ENCODE results near the gene WDFY2. TPM values are rescaled to one million over a fixed set of nuclear protein-coding genes. Genes with fewer than 3 reads are reported as not detected.
"Not testable (repeated sequence)": the region's sequence is repeated elsewhere in the genome, so short reads cannot be mapped to it uniquely, and the experiment has no call there.

The WDFY2 gene
- total and polyA plus RNA-seq, 4 donors: 2.5 to 24.4 (median 11.2) TPM

- Histone ChIP-seq H3K4me3 (ENCODE audit: low read length in 2 of 2) (no peak overlapping the region), H3K27ac (ENCODE audit: low read depth in 1 of 2, low read length in 2 of 2) (no peak overlapping the region), H3K27me3 (ENCODE audit: control insufficient read depth in 1 of 2, insufficient read depth in 2 of 2, low read length in 1 of 2) (no peaks in the 10 kb centered on the region), H3K9me3 (ENCODE audit: control insufficient read depth, low read length) (no peaks in the 10 kb centered on the region), H3K36me3 (ENCODE audit: control insufficient read depth in 1 of 2, insufficient read depth in 2 of 2, low read length in 1 of 2) (peaks cover 0 to 3% of the 10 kb centered on the region in 2 donors), H3K4me1 (ENCODE audit: control insufficient read depth in 1 of 2, insufficient read depth in 2 of 2, low read length in 2 of 2) (no peaks in the 10 kb centered on the region)
- intact Hi-C loops (cut with DNase I): no loop called here
- ATAC-seq (ENCODE audit: low FRiP score) (no peak), DNase-seq (no peak)
- 93 to 95% methylated on average over 1 of the region's 1 CpG for WGBS, 2 donors
Observed at GRCh38 chr13:51682686-51683085, 98.4 kb downstream of the WDFY2 start.

GRCh38 chr13:51683597-51683996 lies 99.3 kb downstream of the WDFY2 start:
- no peaks in the 10 kb centered on the region for H3K27me3 ChIP-seq (ENCODE audit: control insufficient read depth in 1 of 2, insufficient read depth in 2 of 2, low read length in 1 of 2)
- H3K4me3 ChIP-seq (ENCODE audit: low read length in 2 of 2): no peak overlapping the region
- intact Hi-C loops (cut with DNase I): no loop called here
- H3K4me1 ChIP-seq (ENCODE audit: control insufficient read depth in 1 of 2, insufficient read depth in 2 of 2, low read length in 2 of 2): no peaks in the 10 kb centered on the region
- WGBS, 2 donors: 99 to 100% methylated on average over 1 of the region's 1 CpG
- H3K27ac ChIP-seq (ENCODE audit: low read depth in 1 of 2, low read length in 2 of 2): no peak overlapping the region
- DNase-seq: no peak
- no peaks in the 10 kb centered on the region for H3K9me3 ChIP-seq (ENCODE audit: control insufficient read depth, low read length)
- no peak for ATAC-seq (ENCODE audit: low FRiP score)
- peaks cover 0 to 3% of the 10 kb centered on the region in 2 donors for H3K36me3 ChIP-seq (ENCODE audit: control insufficient read depth in 1 of 2, insufficient read depth in 2 of 2, low read length in 1 of 2)

GRCh38 chr13:51684076-51684475 lies 99.8 kb downstream of the WDFY2 start:
- no peaks in the 10 kb centered on the region for H3K27me3 ChIP-seq (ENCODE audit: control insufficient read depth in 1 of 2, insufficient read depth in 2 of 2, low read length in 1 of 2)
- intact Hi-C loops (cut with DNase I): no loop called here
- no peaks in the 10 kb centered on the region for H3K9me3 ChIP-seq (ENCODE audit: control insufficient read depth, low read length)
- WGBS, 2 donors: 45 to 47% methylated on average over 3 of the region's 3 CpGs
- peaks cover 0 to 3% of the 10 kb centered on the region in 2 donors for H3K4me1 ChIP-seq (ENCODE audit: control insufficient read depth in 1 of 2, insufficient read depth in 2 of 2, low read length in 2 of 2)
- no peak overlapping the region for H3K4me3 ChIP-seq (ENCODE audit: low read length in 2 of 2)
- H3K36me3 ChIP-seq (ENCODE audit: control insufficient read depth in 1 of 2, insufficient read depth in 2 of 2, low read length in 1 of 2): peaks cover 0 to 3% of the 10 kb centered on the region in 2 donors
- no peak overlapping the region for H3K27ac ChIP-seq (ENCODE audit: low read depth in 1 of 2, low read length in 2 of 2)
- ATAC-seq (ENCODE audit: low FRiP score) (no peak), DNase-seq (no peak)

GRCh38 chr13:51687947-51688714 lies 103.9 kb downstream of the WDFY2 start:
- ATAC-seq (ENCODE audit: low FRiP score): no peak
- Histone ChIP-seq H3K27ac (ENCODE audit: low read depth in 1 of 2, low read length in 2 of 2) (no peak overlapping the region), H3K4me1 (ENCODE audit: control insufficient read depth in 1 of 2, insufficient read depth in 2 of 2, low read length in 2 of 2) (peaks cover 0 to 3% of the 10 kb centered on the region in 2 donors), H3K9me3 (ENCODE audit: control insufficient read depth, low read length) (no peaks in the 10 kb centered on the region), H3K27me3 (ENCODE audit: control insufficient read depth in 1 of 2, insufficient read depth in 2 of 2, low read length in 1 of 2) (no peaks in the 10 kb centered on the region), H3K4me3 (ENCODE audit: low read length in 2 of 2) (no peak overlapping the region), H3K36me3 (ENCODE audit: control insufficient read depth in 1 of 2, insufficient read depth in 2 of 2, low read length in 1 of 2) (peaks cover 0 to 3% of the 10 kb centered on the region in 2 donors)
- WGBS, 2 donors: 90 to 91% methylated on average over 5 of the region's 5 CpGs
- intact Hi-C loops (cut with DNase I): no loop called here
- DNase-seq: no peak

GRCh38 chr13:51688937-51689662 lies 104.8 kb downstream of the WDFY2 start:
- H3K27ac ChIP-seq (ENCODE audit: low read depth in 1 of 2, low read length in 2 of 2): no peak overlapping the region
- ATAC-seq (ENCODE audit: low FRiP score): no peak
- H3K27me3 ChIP-seq (ENCODE audit: control insufficient read depth in 1 of 2, insufficient read depth in 2 of 2, low read length in 1 of 2): no peaks in the 10 kb centered on the region
- DNase-seq: no peak
- peaks cover 0 to 3% of the 10 kb centered on the region in 2 donors for H3K4me1 ChIP-seq (ENCODE audit: control insufficient read depth in 1 of 2, insufficient read depth in 2 of 2, low read length in 2 of 2)
- WGBS, 2 donors: 81 to 82% methylated on average over 8 of the region's 8 CpGs
- H3K9me3 ChIP-seq (ENCODE audit: control insufficient read depth, low read length): no peaks in the 10 kb centered on the region
- intact Hi-C loops (cut with DNase I): no loop called here
- no peaks in the 10 kb centered on the region for H3K36me3 ChIP-seq (ENCODE audit: control insufficient read depth in 1 of 2, insufficient read depth in 2 of 2, low read length in 1 of 2)
- no peak overlapping the region for H3K4me3 ChIP-seq (ENCODE audit: low read length in 2 of 2)

GRCh38 chr13:51689663-51689996 lies 105.4 kb downstream of the WDFY2 start:
- Histone ChIP-seq H3K4me1 (ENCODE audit: control insufficient read depth in 1 of 2, insufficient read depth in 2 of 2, low read length in 2 of 2) (peaks cover 0 to 3% of the 10 kb centered on the region in 2 donors), H3K27ac (ENCODE audit: low read depth in 1 of 2, low read length in 2 of 2) (no peak overlapping the region), H3K4me3 (ENCODE audit: low read length in 2 of 2) (no peak overlapping the region), H3K9me3 (ENCODE audit: control insufficient read depth, low read length) (no peaks in the 10 kb centered on the region), H3K27me3 (ENCODE audit: control insufficient read depth in 1 of 2, insufficient read depth in 2 of 2, low read length in 1 of 2) (no peaks in the 10 kb centered on the region), H3K36me3 (ENCODE audit: control insufficient read depth in 1 of 2, insufficient read depth in 2 of 2, low read length in 1 of 2) (no peaks in the 10 kb centered on the region)
- ATAC-seq (ENCODE audit: low FRiP score) (no peak), DNase-seq (no peak)
- intact Hi-C loops (cut with DNase I): no loop called here
- WGBS, 2 donors: 62 to 80% methylated on average over 2 of the region's 2 CpGs

- ATAC-seq (ENCODE audit: low FRiP score); H3K4me1 ChIP-seq (ENCODE audit: control insufficient read depth in 1 of 2, insufficient read depth in 2 of 2, low read length in 2 of 2); H3K27me3 ChIP-seq (ENCODE audit: control insufficient read depth in 1 of 2, insufficient read depth in 2 of 2, low read length in 1 of 2); intact Hi-C loops (cut with DNase I); H3K36me3 ChIP-seq (ENCODE audit: control insufficient read depth in 1 of 2, insufficient read depth in 2 of 2, low read length in 1 of 2); DNase-seq; H3K27ac ChIP-seq (ENCODE audit: low read depth in 1 of 2, low read length in 2 of 2); H3K9me3 ChIP-seq (ENCODE audit: control insufficient read depth, low read length); H3K4me3 ChIP-seq (ENCODE audit: low read length in 2 of 2): not testable (repeated sequence)
- WGBS, 2 donors: 90 to 94% methylated on average over 8 of the region's 8 CpGs
Observed at GRCh38 chr13:51695677-51696076, 111.4 kb downstream of the WDFY2 start.

- DNase-seq (no peak), ATAC-seq (ENCODE audit: low FRiP score) (no peak)
- Histone ChIP-seq H3K27me3 (ENCODE audit: control insufficient read depth in 1 of 2, insufficient read depth in 2 of 2, low read length in 1 of 2) (no peaks in the 10 kb centered on the region), H3K4me3 (ENCODE audit: low read length in 2 of 2) (no peak overlapping the region), H3K4me1 (ENCODE audit: control insufficient read depth in 1 of 2, insufficient read depth in 2 of 2, low read length in 2 of 2) (peaks cover 0 to 6% of the 10 kb centered on the region in 2 donors), H3K36me3 (ENCODE audit: control insufficient read depth in 1 of 2, insufficient read depth in 2 of 2, low read length in 1 of 2) (no peaks in the 10 kb centered on the region), H3K27ac (ENCODE audit: low read depth in 1 of 2, low read length in 2 of 2) (peak overlapping the region in 1 of 2 donors; percentile 88), H3K9me3 (ENCODE audit: control insufficient read depth, low read length) (no peaks in the 10 kb centered on the region)
- 6 to 8% methylated on average over 4 of the region's 4 CpGs for WGBS, 2 donors
- intact Hi-C loops (cut with DNase I): no loop called here
Observed at GRCh38 chr13:51697181-51697580, 112.9 kb downstream of the WDFY2 start.

GRCh38 chr13:51697855-51698254 lies 113.6 kb downstream of the WDFY2 start:
- Histone ChIP-seq H3K27ac (ENCODE audit: low read depth in 1 of 2, low read length in 2 of 2) (no peak overlapping the region), H3K4me1 (ENCODE audit: control insufficient read depth in 1 of 2, insufficient read depth in 2 of 2, low read length in 2 of 2) (peaks cover 0 to 6% of the 10 kb centered on the region in 2 donors), H3K4me3 (ENCODE audit: low read length in 2 of 2) (no peak overlapping the region), H3K27me3 (ENCODE audit: control insufficient read depth in 1 of 2, insufficient read depth in 2 of 2, low read length in 1 of 2) (no peaks in the 10 kb centered on the region), H3K9me3 (ENCODE audit: control insufficient read depth, low read length) (no peaks in the 10 kb centered on the region), H3K36me3 (ENCODE audit: control insufficient read depth in 1 of 2, insufficient read depth in 2 of 2, low read length in 1 of 2) (no peaks in the 10 kb centered on the region)
- no peak for DNase-seq
- intact Hi-C loops (cut with DNase I): no loop called here
- WGBS, 2 donors: 11 to 12% methylated on average over 2 of the region's 2 CpGs
- ATAC-seq (ENCODE audit: low FRiP score): no peak
